ENCODE data around the gene NSUN7. TPM values are rescaled to one million over a fixed set of nuclear protein-coding genes. Genes with fewer than 3 reads are reported as not detected.
A peak's percentile ranks its signal among the peaks of the same experiment; 100 is the strongest.
"Not testable (repeated sequence)": the region's sequence is repeated elsewhere in the genome, so short reads cannot be mapped to it uniquely, and the experiment has no call there.

Gene NSUN7
- total RNA-seq, 2 experiments from 2014 or later = 0.14 to 0.39 TPM

DNA sequence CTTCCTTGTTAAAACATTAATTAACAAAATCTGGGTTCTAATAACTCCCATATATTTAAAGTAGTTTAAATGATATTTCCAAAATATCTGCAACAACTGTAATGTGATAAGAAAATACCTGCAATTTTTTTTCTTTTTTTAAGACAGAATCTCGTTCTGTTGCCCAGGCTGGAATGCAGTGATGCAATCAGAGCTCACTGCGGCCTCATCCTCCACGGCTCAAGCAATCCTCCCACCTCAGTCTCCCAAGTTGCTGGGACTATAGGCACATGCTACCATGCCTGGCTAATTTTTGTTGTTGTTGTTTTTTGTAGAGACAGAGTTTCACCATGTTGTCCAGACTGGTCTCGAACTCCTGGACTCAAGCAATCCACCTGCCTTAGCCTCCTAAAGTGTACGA lies 45.7 kb upstream of the NSUN7 start:
- no peak overlapping the region for H3K27ac Mint-ChIP-seq
- H3K9me3 ChIP-seq (ENCODE audit: control insufficient read depth in 1 of 2, insufficient read depth in 1 of 2, low read length in 2 of 2) = no peaks in the 10 kb centered on the region
- no peak overlapping the region for H3K4me3 ChIP-seq (ENCODE audit: low read length)
- H3K4me1 Mint-ChIP-seq (ENCODE audit: low read depth) = peaks cover 10% of the 10 kb centered on the region
- ChIA-PET POLR2A (no interaction called here), CTCF (no interaction called here)
- H3K36me3 Mint-ChIP-seq (ENCODE audit: low read depth) = no peaks in the 10 kb centered on the region
- no peak overlapping the region for H3K27ac ChIP-seq (ENCODE audit: low read depth in 1 of 2, low read length in 2 of 2)
- DNase-seq (no peak), ATAC-seq (ENCODE audit: poor library complexity) (no peak)
- no peaks in the 10 kb centered on the region for H3K9me3 Mint-ChIP-seq
- no peaks in the 10 kb centered on the region for H3K27me3 Mint-ChIP-seq
- H3K4me3 Mint-ChIP-seq = no peak overlapping the region
- H3K36me3 ChIP-seq (ENCODE audit: insufficient read depth, low read length) = no peaks in the 10 kb centered on the region
- H3K27me3 ChIP-seq (ENCODE audit: control insufficient read depth in 1 of 2, insufficient read depth in 2 of 2, low read length in 2 of 2) = no peaks in the 10 kb centered on the region
- TF ChIP-seq, protein P1, sequence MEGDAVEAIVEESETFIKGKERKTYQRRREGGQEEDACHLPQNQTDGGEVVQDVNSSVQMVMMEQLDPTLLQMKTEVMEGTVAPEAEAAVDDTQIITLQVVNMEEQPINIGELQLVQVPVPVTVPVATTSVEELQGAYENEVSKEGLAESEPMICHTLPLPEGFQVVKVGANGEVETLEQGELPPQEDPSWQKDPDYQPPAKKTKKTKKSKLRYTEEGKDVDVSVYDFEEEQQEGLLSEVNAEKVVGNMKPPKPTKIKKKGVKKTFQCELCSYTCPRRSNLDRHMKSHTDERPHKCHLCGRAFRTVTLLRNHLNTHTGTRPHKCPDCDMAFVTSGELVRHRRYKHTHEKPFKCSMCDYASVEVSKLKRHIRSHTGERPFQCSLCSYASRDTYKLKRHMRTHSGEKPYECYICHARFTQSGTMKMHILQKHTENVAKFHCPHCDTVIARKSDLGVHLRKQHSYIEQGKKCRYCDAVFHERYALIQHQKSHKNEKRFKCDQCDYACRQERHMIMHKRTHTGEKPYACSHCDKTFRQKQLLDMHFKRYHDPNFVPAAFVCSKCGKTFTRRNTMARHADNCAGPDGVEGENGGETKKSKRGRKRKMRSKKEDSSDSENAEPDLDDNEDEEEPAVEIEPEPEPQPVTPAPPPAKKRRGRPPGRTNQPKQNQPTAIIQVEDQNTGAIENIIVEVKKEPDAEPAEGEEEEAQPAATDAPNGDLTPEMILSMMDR (IDR thresholded peaks at IDR 0.05) = no peak
- no peaks in the 10 kb centered on the region for H3K4me1 ChIP-seq (ENCODE audit: insufficient read depth, low read length)
- intact Hi-C loops (cut with DNase I, micrococcal nuclease) = no loop called here

DNA sequence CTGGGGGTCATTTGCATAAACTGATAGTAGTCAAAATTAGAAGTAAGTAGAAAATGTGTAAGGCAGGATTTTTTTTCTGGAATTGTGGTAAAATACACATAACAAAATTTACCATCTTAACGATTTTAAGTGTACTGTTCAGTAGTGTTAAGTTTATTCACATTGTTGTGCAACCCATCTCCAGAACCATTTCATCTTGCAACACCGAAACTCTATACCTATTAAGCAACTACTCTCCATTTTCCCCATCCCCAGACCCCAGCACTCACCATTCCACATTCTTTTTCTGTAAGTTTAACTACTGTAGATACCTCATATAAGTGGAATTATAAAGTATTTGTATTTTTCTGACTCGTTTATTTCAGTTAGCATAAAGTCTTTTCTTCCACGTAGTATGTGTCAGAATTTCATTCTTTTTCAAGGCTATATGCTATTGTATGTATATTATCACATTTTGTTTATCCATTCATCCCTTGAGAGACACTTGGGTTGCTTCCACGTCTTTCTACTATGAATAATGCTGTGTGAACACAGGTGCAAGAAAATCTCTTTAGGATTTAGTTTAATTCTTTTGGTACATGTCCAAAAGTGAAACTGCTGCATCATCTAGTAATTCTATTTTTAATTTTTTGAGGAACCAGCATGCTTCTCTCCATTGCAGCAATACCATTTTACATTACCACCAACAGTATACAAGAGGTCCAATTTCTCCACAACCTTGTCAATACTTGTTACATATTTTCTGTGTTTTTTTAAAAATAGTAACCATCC lies 39.1 kb upstream of the NSUN7 start:
- intact Hi-C loops (cut with DNase I, micrococcal nuclease) = no loop called here
- Histone ChIP-seq H3K27ac (ENCODE audit: low read depth in 1 of 2, low read length in 2 of 2) (no peak overlapping the region), H3K4me1 (ENCODE audit: insufficient read depth, low read length) (no peaks in the 10 kb centered on the region), H3K4me3 (ENCODE audit: low read length) (no peak overlapping the region), H3K27me3 (ENCODE audit: control insufficient read depth in 1 of 2, insufficient read depth in 2 of 2, low read length in 2 of 2) (peaks cover 0 to 4% of the 10 kb centered on the region in 2 experiments), H3K36me3 (ENCODE audit: insufficient read depth, low read length) (no peaks in the 10 kb centered on the region), H3K9me3 (ENCODE audit: control insufficient read depth in 1 of 2, insufficient read depth in 1 of 2, low read length in 2 of 2) (no peaks in the 10 kb centered on the region)
- no peak for ATAC-seq (ENCODE audit: poor library complexity)
- Mint-ChIP-seq H3K9me3 (no peaks in the 10 kb centered on the region), H3K4me3 (no peak overlapping the region), H3K36me3 (ENCODE audit: low read depth) (no peaks in the 10 kb centered on the region), H3K4me1 (ENCODE audit: low read depth) (no peaks in the 10 kb centered on the region), H3K27ac (no peak overlapping the region), H3K27me3 (peaks cover 11% of the 10 kb centered on the region)
- peak in 1 of 14 experiments; percentile 29 for DNase-seq
- CTCF ChIA-PET = no interaction called here
- POLR2A ChIA-PET = no interaction called here
- TF ChIP-seq, protein P1 (IDR thresholded peaks at IDR 0.05) = no peak

DNA sequence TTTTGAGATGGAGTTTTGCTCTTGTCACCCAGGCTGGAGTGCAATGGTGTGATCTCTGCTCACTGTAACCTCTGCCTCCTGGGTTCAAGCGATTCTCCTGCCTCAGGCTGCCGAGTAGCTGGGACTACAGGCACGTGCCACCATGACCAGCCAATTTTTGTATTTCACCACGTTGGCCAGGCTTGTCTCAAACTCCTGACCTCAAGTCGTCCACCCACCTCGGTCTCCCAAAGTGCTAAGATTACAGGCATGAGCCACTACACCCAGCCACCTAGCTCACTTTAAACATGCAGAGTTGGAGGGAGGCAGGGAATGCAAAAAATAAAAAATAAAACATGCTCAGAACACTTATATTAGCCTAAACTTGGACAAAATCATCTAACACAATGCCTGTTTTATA lies 36.8 kb upstream of the NSUN7 start:
- H3K27me3 Mint-ChIP-seq = peaks cover 11% of the 10 kb centered on the region
- H3K4me1 Mint-ChIP-seq (ENCODE audit: low read depth); intact Hi-C loops (cut with DNase I, micrococcal nuclease); ATAC-seq (ENCODE audit: poor library complexity); H3K4me3 ChIP-seq (ENCODE audit: low read length); H3K4me3 Mint-ChIP-seq; H3K27me3 ChIP-seq (ENCODE audit: control insufficient read depth in 1 of 2, insufficient read depth in 2 of 2, low read length in 2 of 2); CTCF ChIA-PET; DNase-seq; POLR2A ChIA-PET; H3K36me3 Mint-ChIP-seq (ENCODE audit: low read depth); H3K27ac Mint-ChIP-seq; H3K36me3 ChIP-seq (ENCODE audit: insufficient read depth, low read length); H3K9me3 Mint-ChIP-seq; H3K9me3 ChIP-seq (ENCODE audit: control insufficient read depth in 1 of 2, insufficient read depth in 1 of 2, low read length in 2 of 2); H3K4me1 ChIP-seq (ENCODE audit: insufficient read depth, low read length); H3K27ac ChIP-seq (ENCODE audit: low read depth in 1 of 2, low read length in 2 of 2): not testable (repeated sequence)

DNA sequence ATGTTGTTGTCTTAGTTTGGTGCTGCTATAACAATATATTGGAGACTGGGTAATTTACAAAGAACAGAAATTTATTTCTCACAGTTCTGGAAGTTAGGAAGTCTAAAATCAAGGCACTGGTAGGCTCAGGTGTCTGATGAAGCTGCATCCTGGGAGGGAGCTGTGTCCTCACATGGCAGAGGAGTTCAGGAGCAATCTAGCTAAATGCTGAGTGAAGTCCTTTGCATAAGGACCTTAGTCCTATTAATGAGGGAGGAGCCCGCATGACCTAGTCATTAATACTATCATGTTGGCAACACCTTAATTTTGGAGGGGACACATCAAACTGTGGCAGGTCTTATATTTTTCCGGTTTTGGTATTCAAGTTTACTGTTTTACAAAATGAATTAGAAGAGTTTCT lies 36.0 kb upstream of the NSUN7 start:
- Mint-ChIP-seq H3K9me3 (no peaks in the 10 kb centered on the region), H3K27ac (no peak overlapping the region), H3K36me3 (ENCODE audit: low read depth) (no peaks in the 10 kb centered on the region), H3K4me3 (no peak overlapping the region), H3K27me3 (peaks cover 11% of the 10 kb centered on the region), H3K4me1 (ENCODE audit: low read depth) (no peaks in the 10 kb centered on the region)
- Histone ChIP-seq H3K27ac (ENCODE audit: low read depth in 1 of 2, low read length in 2 of 2) (no peak overlapping the region), H3K36me3 (ENCODE audit: insufficient read depth, low read length) (no peaks in the 10 kb centered on the region), H3K27me3 (ENCODE audit: control insufficient read depth in 1 of 2, insufficient read depth in 2 of 2, low read length in 2 of 2) (peaks cover 0 to 4% of the 10 kb centered on the region in 2 experiments), H3K4me3 (ENCODE audit: low read length) (no peak overlapping the region), H3K4me1 (ENCODE audit: insufficient read depth, low read length) (no peaks in the 10 kb centered on the region), H3K9me3 (ENCODE audit: control insufficient read depth in 1 of 2, insufficient read depth in 1 of 2, low read length in 2 of 2) (no peaks in the 10 kb centered on the region)
- intact Hi-C loops (cut with DNase I, micrococcal nuclease) = no loop called here
- ChIA-PET CTCF (no interaction called here), POLR2A (no interaction called here)
- TF ChIP-seq, protein P1 (IDR thresholded peaks at IDR 0.05) = no peak
- ATAC-seq (ENCODE audit: poor library complexity) = no peak
- DNase-seq = no peak

Measured in CD4-positive, alpha-beta T cell (primary cell).